Measurements from ENCODE around the gene LRP5. TPM values are rescaled to one million over a fixed set of nuclear protein-coding genes. Genes with fewer than 3 reads are reported as not detected.
A peak's percentile ranks its signal among the peaks of the same experiment; 100 is the strongest.
"Not testable (repeated sequence)": the region's sequence is repeated elsewhere in the genome, so short reads cannot be mapped to it uniquely, and the experiment has no call there.

Gene LRP5
- total and polyA plus RNA-seq, 2 experiments from 2014 or later = 43.9 to 54.3 TPM

DNA sequence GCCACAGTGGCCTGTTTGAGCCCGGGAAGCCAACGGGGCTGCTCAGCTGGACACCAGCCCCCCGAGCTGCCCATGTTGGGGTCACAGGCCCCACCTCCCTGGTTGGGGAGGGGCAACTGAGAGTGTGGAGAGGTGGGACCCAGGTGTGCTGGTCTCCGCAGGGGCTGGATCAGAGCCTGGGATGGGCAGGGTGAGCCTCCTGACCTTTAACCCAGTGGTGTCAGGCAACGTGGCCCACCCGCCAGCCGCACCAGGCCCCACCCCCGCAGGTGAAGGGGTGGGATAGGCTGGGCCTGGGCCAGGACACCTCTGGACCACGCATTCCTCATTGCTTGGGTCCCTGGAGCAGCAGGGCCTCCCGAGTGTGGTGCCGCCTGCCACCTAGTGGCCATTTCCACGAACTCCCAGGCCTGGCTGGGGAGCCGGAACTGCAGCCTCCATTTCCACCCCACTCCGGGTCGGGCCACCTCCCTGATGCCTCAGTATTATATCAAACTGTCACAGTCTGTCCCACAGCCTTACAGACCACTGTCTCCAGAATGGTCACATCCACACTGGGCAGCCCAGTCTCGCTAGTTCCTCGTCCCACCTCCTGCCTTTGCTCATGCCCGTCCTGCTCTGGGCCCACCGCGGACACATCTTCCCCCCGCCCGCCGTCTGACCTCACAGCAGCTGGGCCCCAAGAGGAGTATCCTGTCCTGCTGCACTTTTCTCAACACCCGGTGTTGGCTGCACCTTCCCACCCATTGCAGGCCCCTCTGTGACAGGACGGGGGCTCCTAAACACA, 134.8 kb downstream of the LRP5 start:
- Histone ChIP-seq H2AFZ (no peak overlapping the region), H3K36me3 (replicated peaks; ENCODE audit: insufficient read depth, low read depth) (no peaks in the 10 kb centered on the region), H3K27ac (no peak overlapping the region), H3K9me2 (replicated peaks; ENCODE audit: insufficient read depth) (no peaks in the 10 kb centered on the region), H3K79me2 (no peaks in the 10 kb centered on the region), H3K27me3 (no peaks in the 10 kb centered on the region), H3K4me1 (ENCODE audit: insufficient read depth) (no peaks in the 10 kb centered on the region), H4K20me1 (ENCODE audit: insufficient read depth, poor library complexity, severe bottlenecking) (no peaks in the 10 kb centered on the region), H3K4me3 (no peak overlapping the region), H3K4me2 (no peak overlapping the region), H3K9me3 (ENCODE audit: low read depth) (no peaks in the 10 kb centered on the region)
- 55% methylated on average over 23 of the region's 25 CpGs for WGBS (ENCODE audit: low lambda C conversion rate, missing lambda C conversion rate)
- DNase-seq (ENCODE audit: low spot score) = peak; percentile 89
- no peak for TF ChIP-seq EZH2 (IDR thresholded peaks at IDR 0.05; ENCODE audit: borderline replicate concordance)
- TF ChIP-seq, protein P1, sequence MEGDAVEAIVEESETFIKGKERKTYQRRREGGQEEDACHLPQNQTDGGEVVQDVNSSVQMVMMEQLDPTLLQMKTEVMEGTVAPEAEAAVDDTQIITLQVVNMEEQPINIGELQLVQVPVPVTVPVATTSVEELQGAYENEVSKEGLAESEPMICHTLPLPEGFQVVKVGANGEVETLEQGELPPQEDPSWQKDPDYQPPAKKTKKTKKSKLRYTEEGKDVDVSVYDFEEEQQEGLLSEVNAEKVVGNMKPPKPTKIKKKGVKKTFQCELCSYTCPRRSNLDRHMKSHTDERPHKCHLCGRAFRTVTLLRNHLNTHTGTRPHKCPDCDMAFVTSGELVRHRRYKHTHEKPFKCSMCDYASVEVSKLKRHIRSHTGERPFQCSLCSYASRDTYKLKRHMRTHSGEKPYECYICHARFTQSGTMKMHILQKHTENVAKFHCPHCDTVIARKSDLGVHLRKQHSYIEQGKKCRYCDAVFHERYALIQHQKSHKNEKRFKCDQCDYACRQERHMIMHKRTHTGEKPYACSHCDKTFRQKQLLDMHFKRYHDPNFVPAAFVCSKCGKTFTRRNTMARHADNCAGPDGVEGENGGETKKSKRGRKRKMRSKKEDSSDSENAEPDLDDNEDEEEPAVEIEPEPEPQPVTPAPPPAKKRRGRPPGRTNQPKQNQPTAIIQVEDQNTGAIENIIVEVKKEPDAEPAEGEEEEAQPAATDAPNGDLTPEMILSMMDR (IDR thresholded peaks at IDR 0.05; ENCODE audit: poor library complexity) = peak; percentile 82

DNA sequence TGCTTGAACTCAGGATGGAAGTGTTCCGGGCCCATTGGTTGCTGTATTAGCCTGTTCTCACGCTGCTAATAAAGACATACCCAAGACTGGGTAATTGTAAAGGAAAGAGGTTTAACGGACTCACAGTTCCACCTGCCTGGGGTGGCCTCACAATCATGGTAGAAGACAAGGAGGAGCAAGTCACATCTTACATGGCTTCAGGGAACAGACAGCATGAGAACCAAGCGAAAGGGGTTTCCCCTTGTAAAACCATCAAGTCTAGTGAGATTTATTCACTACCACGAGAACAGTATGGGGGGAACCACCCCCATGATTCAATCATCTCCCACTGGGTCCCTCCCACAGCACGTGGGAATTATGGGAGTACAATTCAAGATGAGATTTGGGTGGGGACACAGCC, 135.5 kb downstream of the LRP5 start:
- H3K9me2 ChIP-seq (replicated peaks; ENCODE audit: insufficient read depth); H3K9me3 ChIP-seq (ENCODE audit: low read depth); H3K27me3 ChIP-seq; H3K27ac ChIP-seq; DNase-seq (ENCODE audit: low spot score); H3K4me1 ChIP-seq (ENCODE audit: insufficient read depth); H3K36me3 ChIP-seq (replicated peaks; ENCODE audit: insufficient read depth, low read depth); H3K4me3 ChIP-seq; H2AFZ ChIP-seq; H3K4me2 ChIP-seq; H4K20me1 ChIP-seq (ENCODE audit: insufficient read depth, poor library complexity, severe bottlenecking); H3K79me2 ChIP-seq: not testable (repeated sequence)
- 91% methylated on average over 6 of the region's 6 CpGs for WGBS (ENCODE audit: low lambda C conversion rate, missing lambda C conversion rate)

DNA sequence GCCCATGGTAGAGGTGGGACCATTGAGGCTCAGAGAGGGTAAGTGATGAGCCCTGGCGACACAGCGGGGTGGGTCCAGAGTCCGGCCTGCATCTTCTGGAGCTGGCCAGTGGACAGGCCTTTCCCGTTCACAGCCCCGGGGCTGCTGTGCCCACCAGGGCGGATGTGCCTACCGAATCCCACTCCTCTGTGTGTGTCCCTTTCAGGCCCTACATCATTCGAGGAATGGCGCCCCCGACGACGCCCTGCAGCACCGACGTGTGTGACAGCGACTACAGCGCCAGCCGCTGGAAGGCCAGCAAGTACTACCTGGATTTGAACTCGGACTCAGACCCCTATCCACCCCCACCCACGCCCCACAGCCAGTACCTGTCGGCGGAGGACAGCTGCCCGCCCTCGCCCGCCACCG, 136.2 kb downstream of the LRP5 start:
- Histone ChIP-seq H3K27me3 (no peaks in the 10 kb centered on the region), H3K4me2 (no peak overlapping the region), H3K79me2 (no peaks in the 10 kb centered on the region), H3K27ac (no peak overlapping the region), H3K4me1 (ENCODE audit: insufficient read depth) (no peaks in the 10 kb centered on the region), H3K9me3 (ENCODE audit: low read depth) (no peaks in the 10 kb centered on the region), H3K9me2 (replicated peaks; ENCODE audit: insufficient read depth) (no peaks in the 10 kb centered on the region), H3K4me3 (no peak overlapping the region), H4K20me1 (ENCODE audit: insufficient read depth, poor library complexity, severe bottlenecking) (no peaks in the 10 kb centered on the region), H2AFZ (no peak overlapping the region), H3K36me3 (replicated peaks; ENCODE audit: insufficient read depth, low read depth) (no peaks in the 10 kb centered on the region)
- TF ChIP-seq, protein P1 (IDR thresholded peaks at IDR 0.05; ENCODE audit: poor library complexity) = no peak
- TF ChIP-seq EZH2 (IDR thresholded peaks at IDR 0.05; ENCODE audit: borderline replicate concordance) (no peak), EZH2phosphoT487 (IDR thresholded peaks at IDR 0.05; ENCODE audit: low read depth, severe bottlenecking, unreplicated experiment) (no peak)
- no peak for DNase-seq (ENCODE audit: low spot score)
- WGBS (ENCODE audit: low lambda C conversion rate, missing lambda C conversion rate) = 99% methylated on average over 21 of the region's 25 CpGs

DNA sequence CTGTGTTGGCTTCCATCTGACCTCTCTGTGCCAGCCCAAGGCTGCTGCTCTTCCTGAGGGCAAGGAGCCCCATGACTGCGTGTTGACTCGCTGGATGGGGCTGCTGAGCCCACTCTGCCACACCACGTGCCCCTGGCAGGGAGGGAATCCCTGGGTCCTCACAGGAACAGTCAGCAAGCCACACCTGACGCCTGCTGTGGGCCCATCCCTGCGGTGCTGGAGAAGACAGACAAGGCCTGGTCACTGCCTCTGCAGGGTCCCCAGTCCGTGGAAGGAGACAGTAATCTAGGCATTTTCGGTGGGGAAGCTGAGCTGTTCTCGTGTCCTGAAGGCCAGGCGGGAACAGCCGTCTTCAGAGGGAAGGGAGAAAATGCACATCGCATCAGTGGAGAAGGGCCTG, 137.6 kb downstream of the LRP5 start:
- H3K79me2 ChIP-seq = no peaks in the 10 kb centered on the region
- H2AFZ ChIP-seq = no peak overlapping the region
- H3K9me2 ChIP-seq (replicated peaks; ENCODE audit: insufficient read depth) = no peaks in the 10 kb centered on the region
- H3K4me3 ChIP-seq = no peak overlapping the region
- H3K4me1 ChIP-seq (ENCODE audit: insufficient read depth) = no peaks in the 10 kb centered on the region
- no peak for DNase-seq (ENCODE audit: low spot score)
- no peaks in the 10 kb centered on the region for H4K20me1 ChIP-seq (ENCODE audit: insufficient read depth, poor library complexity, severe bottlenecking)
- no peak overlapping the region for H3K4me2 ChIP-seq
- H3K27ac ChIP-seq = no peak overlapping the region
- H3K9me3 ChIP-seq (ENCODE audit: low read depth) = no peaks in the 10 kb centered on the region
- no peaks in the 10 kb centered on the region for H3K36me3 ChIP-seq (replicated peaks; ENCODE audit: insufficient read depth, low read depth)
- WGBS (ENCODE audit: low lambda C conversion rate, missing lambda C conversion rate) = 98% methylated on average over 11 of the region's 11 CpGs
- TF ChIP-seq, protein P1 (IDR thresholded peaks at IDR 0.05; ENCODE audit: poor library complexity) = no peak
- no peak for TF ChIP-seq EZH2 (IDR thresholded peaks at IDR 0.05; ENCODE audit: borderline replicate concordance)
- TF ChIP-seq EZH2phosphoT487 (IDR thresholded peaks at IDR 0.05; ENCODE audit: low read depth, severe bottlenecking, unreplicated experiment) = no peak
- no peaks in the 10 kb centered on the region for H3K27me3 ChIP-seq
